ENCODE results near the gene TGDS.
"Not testable (repeated sequence)": the region's sequence is repeated elsewhere in the genome, so short reads cannot be mapped to it uniquely, and the experiment has no call there.

TGDS gene

DNA sequence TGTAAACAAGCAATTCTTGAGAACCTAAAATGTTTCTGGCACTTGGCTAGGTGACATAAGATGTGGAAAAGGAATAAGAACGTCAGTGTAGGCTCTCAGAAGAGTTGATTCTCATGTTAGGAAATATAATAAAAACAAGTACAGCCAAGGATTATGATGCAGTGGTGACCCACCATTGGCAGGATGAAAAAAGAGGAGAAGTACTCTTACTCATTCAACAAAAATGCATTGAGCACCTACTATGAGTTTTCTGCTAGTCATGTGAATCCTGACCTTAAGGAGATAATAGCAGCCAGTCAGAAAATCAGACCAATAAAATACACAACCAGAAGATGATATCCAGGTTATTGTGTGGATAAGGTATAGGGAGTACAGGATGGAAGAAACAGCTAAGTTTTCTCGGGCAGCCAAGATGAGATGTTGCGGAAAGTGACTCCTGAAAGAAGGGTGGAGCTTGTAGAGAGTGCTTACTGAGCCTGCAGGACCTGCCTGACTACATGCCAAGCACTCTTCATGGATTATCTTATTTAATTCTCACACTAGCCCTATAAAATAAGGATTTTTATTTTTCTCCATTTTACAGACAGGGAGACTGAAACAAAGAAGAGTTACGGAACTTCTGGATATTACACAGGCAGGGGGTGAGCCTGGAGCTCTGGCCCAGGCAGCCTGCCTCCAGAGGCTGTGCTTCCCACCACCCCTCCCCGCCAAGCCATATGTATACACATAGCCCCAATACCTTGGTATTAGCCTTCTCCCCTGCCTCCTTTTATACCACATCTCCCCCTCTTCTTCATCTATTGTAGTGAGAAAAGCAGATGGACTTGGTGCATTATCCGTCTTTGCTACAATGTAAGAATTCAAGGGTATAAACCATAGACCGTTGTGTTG, 58.0 kb downstream of the TGDS start:
- no peaks in the 10 kb centered on the region for H3K4me1 ChIP-seq (ENCODE audit: control insufficient read depth, insufficient read depth, low read length)
- no peak overlapping the region for H3K4me3 ChIP-seq (ENCODE audit: low read length)
- H3K9me3 ChIP-seq (ENCODE audit: control insufficient read depth, insufficient read depth, low read length) = no peaks in the 10 kb centered on the region
- no peak for DNase-seq (ENCODE audit: low read depth, low spot score)
- H3K27me3 ChIP-seq (ENCODE audit: control insufficient read depth, insufficient read depth, low read length) = no peaks in the 10 kb centered on the region
- no peaks in the 10 kb centered on the region for H3K36me3 ChIP-seq (ENCODE audit: control insufficient read depth, insufficient read depth, low read length)
- WGBS (ENCODE audit: insufficient coverage, insufficient read length) = no CpG with 5 or more reads among the region's 7 CpGs
- no peak overlapping the region for H3K27ac ChIP-seq (ENCODE audit: low read length)

DNA sequence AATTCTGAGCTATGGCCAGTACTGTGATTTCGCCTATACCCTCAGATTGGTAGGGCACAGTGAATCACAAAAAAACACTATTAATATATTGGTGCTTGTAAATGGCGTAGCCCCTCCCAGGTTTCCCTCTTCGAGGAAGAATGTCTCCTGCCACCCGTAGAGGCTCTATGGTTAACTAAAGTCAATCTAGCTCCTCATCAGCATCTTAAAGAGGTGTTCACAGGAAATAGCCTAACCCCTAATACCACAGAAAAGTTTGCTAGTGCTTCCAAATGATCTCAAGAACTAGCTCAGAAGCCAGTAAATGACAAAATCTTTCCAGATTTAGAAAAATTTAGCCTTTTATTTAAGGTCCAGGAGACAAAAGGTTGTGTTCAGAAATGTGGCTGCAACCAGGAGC, 60.2 kb downstream of the TGDS start:
- WGBS (ENCODE audit: insufficient coverage, insufficient read length) = no CpG with 5 or more reads among the region's 4 CpGs
- H3K4me3 ChIP-seq (ENCODE audit: low read length) = no peak overlapping the region
- no peaks in the 10 kb centered on the region for H3K36me3 ChIP-seq (ENCODE audit: control insufficient read depth, insufficient read depth, low read length)
- no peaks in the 10 kb centered on the region for H3K9me3 ChIP-seq (ENCODE audit: control insufficient read depth, insufficient read depth, low read length)
- H3K27ac ChIP-seq (ENCODE audit: low read length) = no peak overlapping the region
- no peaks in the 10 kb centered on the region for H3K4me1 ChIP-seq (ENCODE audit: control insufficient read depth, insufficient read depth, low read length)
- DNase-seq (ENCODE audit: low read depth, low spot score) = no peak
- H3K27me3 ChIP-seq (ENCODE audit: control insufficient read depth, insufficient read depth, low read length) = no peaks in the 10 kb centered on the region

DNA sequence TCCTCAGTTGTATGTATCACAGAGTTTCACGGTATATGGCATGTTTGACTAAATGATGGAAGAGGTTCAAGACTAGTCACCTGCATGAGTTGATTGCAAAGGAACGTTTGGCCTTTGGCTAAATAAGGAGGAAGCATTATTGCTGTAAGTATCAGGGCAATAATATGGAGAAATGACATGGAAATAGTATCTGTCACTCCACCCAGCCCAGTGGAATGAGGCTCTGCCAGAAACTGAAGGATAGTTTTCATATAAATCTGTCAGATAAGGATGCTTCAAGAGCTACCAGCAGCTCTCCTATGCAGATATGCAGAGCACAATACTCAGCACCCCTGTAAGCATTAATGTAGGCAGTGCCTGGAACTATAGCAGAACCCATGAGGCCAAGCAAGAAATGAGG, 60.7 kb downstream of the TGDS start:
- no peak for DNase-seq (ENCODE audit: low read depth, low spot score)
- no peaks in the 10 kb centered on the region for H3K9me3 ChIP-seq (ENCODE audit: control insufficient read depth, insufficient read depth, low read length)
- no peaks in the 10 kb centered on the region for H3K4me1 ChIP-seq (ENCODE audit: control insufficient read depth, insufficient read depth, low read length)
- H3K27ac ChIP-seq (ENCODE audit: low read length) = no peak overlapping the region
- no peaks in the 10 kb centered on the region for H3K36me3 ChIP-seq (ENCODE audit: control insufficient read depth, insufficient read depth, low read length)
- H3K4me3 ChIP-seq (ENCODE audit: low read length) = no peak overlapping the region
- WGBS (ENCODE audit: insufficient coverage, insufficient read length) = no CpG with 5 or more reads among the region's 2 CpGs
- no peaks in the 10 kb centered on the region for H3K27me3 ChIP-seq (ENCODE audit: control insufficient read depth, insufficient read depth, low read length)

DNA sequence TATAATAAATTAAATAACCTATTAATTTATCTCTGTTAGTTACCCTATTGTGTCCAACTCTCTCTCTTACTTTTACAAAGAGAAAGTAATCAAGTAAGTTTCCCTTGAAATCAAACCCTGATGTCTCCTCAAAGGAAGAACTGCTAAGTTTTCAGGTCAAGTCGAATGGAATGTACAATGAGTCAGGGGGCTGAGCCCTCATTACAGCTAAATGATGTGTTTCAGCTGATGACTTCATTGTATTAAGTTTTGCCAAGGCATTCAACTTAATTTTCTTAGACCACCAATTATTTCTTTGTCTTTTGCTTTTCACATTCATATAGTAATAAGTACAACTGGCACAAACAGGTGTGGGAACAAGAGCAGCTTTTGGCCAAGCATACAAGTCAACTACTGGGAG, 61.8 kb downstream of the TGDS start:
- Histone ChIP-seq H3K4me1 (ENCODE audit: control insufficient read depth, insufficient read depth, low read length) (no peaks in the 10 kb centered on the region), H3K36me3 (ENCODE audit: control insufficient read depth, insufficient read depth, low read length) (no peaks in the 10 kb centered on the region), H3K27me3 (ENCODE audit: control insufficient read depth, insufficient read depth, low read length) (no peaks in the 10 kb centered on the region), H3K27ac (ENCODE audit: low read length) (no peak overlapping the region), H3K4me3 (ENCODE audit: low read length) (no peak overlapping the region), H3K9me3 (ENCODE audit: control insufficient read depth, insufficient read depth, low read length) (no peaks in the 10 kb centered on the region)
- DNase-seq (ENCODE audit: low read depth, low spot score) = no peak
- no CpG with 5 or more reads among the region's 1 CpG for WGBS (ENCODE audit: insufficient coverage, insufficient read length)

DNA sequence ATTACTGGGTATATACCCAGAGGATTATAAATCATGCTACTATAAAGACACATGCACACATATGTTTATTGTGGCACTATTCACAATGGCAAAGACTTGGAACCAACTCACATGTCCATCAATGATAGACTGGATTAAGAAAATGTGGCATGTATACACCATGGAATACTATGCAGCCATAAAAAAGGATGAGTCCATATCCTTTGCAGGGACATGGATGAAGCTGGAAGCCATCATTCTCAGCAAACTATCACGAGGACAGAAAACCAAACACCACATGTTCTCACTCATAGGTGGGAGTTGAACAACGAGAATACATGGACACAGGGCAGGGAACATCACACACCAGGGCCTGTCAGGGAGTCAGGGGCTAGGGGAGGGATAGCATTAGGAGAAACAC, 63.7 kb downstream of the TGDS start:
- not testable (repeated sequence) for H3K27ac ChIP-seq (ENCODE audit: low read length); H3K27me3 ChIP-seq (ENCODE audit: control insufficient read depth, insufficient read depth, low read length); DNase-seq (ENCODE audit: low read depth, low spot score); H3K4me3 ChIP-seq (ENCODE audit: low read length); H3K4me1 ChIP-seq (ENCODE audit: control insufficient read depth, insufficient read depth, low read length); H3K9me3 ChIP-seq (ENCODE audit: control insufficient read depth, insufficient read depth, low read length); H3K36me3 ChIP-seq (ENCODE audit: control insufficient read depth, insufficient read depth, low read length)
- WGBS (ENCODE audit: insufficient coverage, insufficient read length) = no CpG with 5 or more reads among the region's 2 CpGs

DNA sequence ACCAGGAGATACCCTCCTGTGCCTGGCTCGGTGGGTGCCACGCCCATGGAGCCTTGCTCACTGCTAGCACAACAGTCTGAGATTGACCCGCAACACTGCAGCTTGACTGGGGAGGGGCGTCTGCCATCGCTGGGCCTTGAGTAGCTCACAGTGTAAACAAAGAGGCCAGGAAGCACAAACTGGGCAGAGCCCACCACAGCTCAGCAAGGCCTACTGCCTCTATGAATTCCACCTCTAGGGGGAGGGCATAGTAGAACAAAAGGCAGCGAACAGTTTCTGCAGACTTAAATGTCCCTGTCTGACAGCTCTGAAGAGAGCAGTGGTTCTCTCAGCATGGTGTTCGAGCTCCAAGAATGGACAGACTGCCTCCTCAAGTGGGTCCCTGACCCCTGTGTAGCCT, 69.0 kb downstream of the TGDS start:
- not testable (repeated sequence) for H3K9me3 ChIP-seq (ENCODE audit: control insufficient read depth, insufficient read depth, low read length); H3K4me1 ChIP-seq (ENCODE audit: control insufficient read depth, insufficient read depth, low read length); H3K36me3 ChIP-seq (ENCODE audit: control insufficient read depth, insufficient read depth, low read length); H3K27ac ChIP-seq (ENCODE audit: low read length); DNase-seq (ENCODE audit: low read depth, low spot score); H3K4me3 ChIP-seq (ENCODE audit: low read length); H3K27me3 ChIP-seq (ENCODE audit: control insufficient read depth, insufficient read depth, low read length)
- no CpG with 5 or more reads among the region's 7 CpGs for WGBS (ENCODE audit: insufficient coverage, insufficient read length)

DNA sequence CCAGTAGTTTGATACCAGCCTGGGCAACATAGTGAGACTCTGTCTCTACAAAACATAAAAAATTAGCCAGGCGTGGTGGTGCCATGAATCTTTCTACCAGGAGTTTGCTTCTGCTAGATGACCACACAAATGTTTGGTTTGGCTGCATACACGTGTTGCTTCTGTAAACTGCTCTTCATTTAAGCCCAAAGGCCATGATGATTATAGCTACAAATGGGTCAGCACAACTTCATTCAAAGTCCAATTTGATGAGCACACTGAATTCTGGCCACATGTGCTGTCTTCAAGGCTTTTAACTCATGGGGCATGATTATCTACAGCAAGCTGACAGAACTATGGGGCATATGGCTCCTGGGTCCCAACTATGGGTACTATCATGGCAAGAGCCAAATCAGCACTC, 70.2 kb downstream of the TGDS start:
- H3K9me3 ChIP-seq (ENCODE audit: control insufficient read depth, insufficient read depth, low read length) = no peaks in the 10 kb centered on the region
- H3K4me3 ChIP-seq (ENCODE audit: low read length) = no peak overlapping the region
- DNase-seq (ENCODE audit: low read depth, low spot score) = no peak
- WGBS (ENCODE audit: insufficient coverage, insufficient read length) = no CpG with 5 or more reads among the region's 2 CpGs
- H3K27ac ChIP-seq (ENCODE audit: low read length) = no peak overlapping the region
- H3K36me3 ChIP-seq (ENCODE audit: control insufficient read depth, insufficient read depth, low read length) = no peaks in the 10 kb centered on the region
- no peaks in the 10 kb centered on the region for H3K4me1 ChIP-seq (ENCODE audit: control insufficient read depth, insufficient read depth, low read length)
- H3K27me3 ChIP-seq (ENCODE audit: control insufficient read depth, insufficient read depth, low read length) = no peaks in the 10 kb centered on the region

DNA sequence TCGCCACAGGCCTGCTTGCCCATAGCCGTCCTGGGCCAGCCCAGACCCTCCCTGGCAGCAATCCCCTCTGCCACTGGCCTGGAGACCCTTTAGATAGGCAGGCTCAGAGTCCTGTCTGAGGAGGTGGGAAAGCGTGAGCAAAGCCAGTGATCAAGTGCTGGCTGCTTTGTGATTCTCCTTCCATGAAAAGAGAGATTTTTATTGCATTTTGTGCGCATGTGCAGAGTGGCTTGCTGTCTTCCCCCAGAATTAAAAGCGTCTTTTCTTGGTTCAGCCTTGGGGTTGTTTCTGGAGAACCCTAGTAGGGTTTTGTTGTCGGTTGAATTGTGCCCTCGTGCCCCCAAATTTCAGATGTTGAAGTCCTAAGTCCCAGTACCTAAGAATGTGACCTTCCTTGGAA, 71.5 kb downstream of the TGDS start:
- no peaks in the 10 kb centered on the region for H3K9me3 ChIP-seq (ENCODE audit: control insufficient read depth, insufficient read depth, low read length)
- WGBS (ENCODE audit: insufficient coverage, insufficient read length) = no CpG with 5 or more reads among the region's 7 CpGs
- H3K27ac ChIP-seq (ENCODE audit: low read length) = no peak overlapping the region
- H3K36me3 ChIP-seq (ENCODE audit: control insufficient read depth, insufficient read depth, low read length) = no peaks in the 10 kb centered on the region
- no peaks in the 10 kb centered on the region for H3K27me3 ChIP-seq (ENCODE audit: control insufficient read depth, insufficient read depth, low read length)
- DNase-seq (ENCODE audit: low read depth, low spot score) = no peak
- H3K4me1 ChIP-seq (ENCODE audit: control insufficient read depth, insufficient read depth, low read length) = no peaks in the 10 kb centered on the region
- no peak overlapping the region for H3K4me3 ChIP-seq (ENCODE audit: low read length)

Data from iPS DF 6.9 (cell line).